Activated CD4-positive, alpha-beta T cell treated with anti-CD3 and anti-CD28 coated beads, Interleukin-2, amount 10 ng/mL, durations not matched to agents 7 days and 5 days (primary cell): ENCODE measurements around the gene PTCH2. TPM values are rescaled to one million over a fixed set of nuclear protein-coding genes. Genes with fewer than 3 reads are reported as not detected.

Experiments
- CTCF ChIA-PET: fragments of 350-600 bp; sonication (Branson Sonifier 250); formaldehyde crosslinking; loops from one replicate; lab custom pipeline; 2021; ENCODE audit warnings: antibody characterized with exemption; lab: Charles Lee
- POLR2A ChIA-PET: fragments of 350-600 bp; sonication (Branson Sonifier 250); formaldehyde crosslinking; loops from one replicate; lab custom pipeline; 2021; ENCODE audit warnings: antibody characterized with exemption; lab: Charles Lee
- DNase-seq: peaks from one replicate; pipeline ENCODE4 v3.0.0-alpha.2; 2020
- H3K27ac Mint-ChIP-seq: one replicate; pipeline ENCODE4 v1.8.0; 2021; ENCODE audit warnings: mild to moderate bottlenecking, moderate library complexity, mixed read lengths
- H3K27me3 Mint-ChIP-seq: one replicate; pipeline ENCODE4 v1.8.0; 2021; ENCODE audit warnings: mixed read lengths
- H3K36me3 Mint-ChIP-seq: one replicate; pipeline ENCODE4 v1.8.0; 2021; ENCODE audit warnings: low read depth, mixed read lengths
- H3K4me1 Mint-ChIP-seq: one replicate; pipeline ENCODE4 v1.8.0; 2021; ENCODE audit warnings: mixed read lengths
- H3K4me3 Mint-ChIP-seq: one replicate; pipeline ENCODE4 v1.8.0; 2021; ENCODE audit warnings: mild to moderate bottlenecking, moderate library complexity, mixed read lengths
- H3K9me3 Mint-ChIP-seq: one replicate; pipeline ENCODE4 v1.8.0; 2021; ENCODE audit warnings: mixed read lengths
- total RNA-seq, 2 experiments: library from RNA; stranded (reverse); gene quantifications; one replicate each; pipeline ENCODE4 v1.2.3, GENCODE V29; 2021

PTCH2 gene
- total RNA-seq, 2 experiments from 2014 or later = 0.92 to 0.94 TPM

- no peaks in the 10 kb centered on the region for H3K27me3 Mint-ChIP-seq
- H3K9me3 Mint-ChIP-seq = no peaks in the 10 kb centered on the region
- H3K4me3 Mint-ChIP-seq = no peak overlapping the region
- DNase-seq = no peak
- POLR2A ChIA-PET = interaction anchor here (0.6 kb wide), 1 partner anchor 28 kb away, joined by 5 read pairs; no protein-coding TSS in a partner anchor
- H3K27ac Mint-ChIP-seq = no peak overlapping the region
- CTCF ChIA-PET = interaction anchor here (1.1 to 2.4 kb wide), 7 partner anchors 8 to 220 kb away, joined by 3 to 10 read pairs (median 4); partner anchors contain the start of genes HECTD3, PLK3 and RNU5D-1
- H3K4me1 Mint-ChIP-seq = peaks cover 7% of the 10 kb centered on the region
- H3K36me3 Mint-ChIP-seq = no peaks in the 10 kb centered on the region
Measured at GRCh38 chr1:44790968-44791801, 51.9 kb downstream of the PTCH2 start.

DNA sequence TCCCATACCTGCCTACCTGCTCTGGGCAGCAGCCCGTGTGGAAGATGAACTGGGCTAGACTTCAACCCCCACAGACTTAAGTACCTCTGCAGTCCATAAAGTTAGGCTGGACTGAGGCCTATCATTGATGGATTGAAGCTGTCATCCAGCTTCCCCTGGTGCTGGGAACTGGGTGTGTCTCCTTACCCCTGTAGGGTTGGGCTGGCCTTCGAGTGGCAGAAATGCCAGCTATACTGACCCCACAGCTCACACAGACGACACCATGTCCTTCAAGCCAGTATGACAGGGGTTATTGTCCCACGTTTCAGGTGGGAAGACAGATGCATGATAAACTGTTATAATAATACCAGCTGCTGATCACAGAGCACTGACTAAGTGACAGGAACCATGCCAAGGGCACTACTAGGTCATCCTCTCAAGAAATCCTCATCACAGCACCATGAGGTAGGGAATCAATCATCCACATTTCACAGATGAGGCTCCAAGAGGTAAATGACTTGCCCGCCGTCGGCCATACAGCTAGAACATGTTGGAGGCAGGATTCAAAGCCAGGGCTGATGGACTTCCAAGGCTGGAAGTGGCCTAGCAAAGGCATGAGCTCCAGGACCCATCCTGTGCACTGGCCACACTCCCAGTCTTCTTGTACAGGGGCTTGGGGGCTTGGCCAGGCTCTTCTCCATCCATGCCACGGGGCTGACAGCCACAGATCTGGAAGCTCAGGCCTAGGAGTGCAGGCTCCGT is 54.8 kb downstream of the PTCH2 start, which contains the start of gene BEST4:
TSS of gene BEST4 (minus strand) at position 51 of the 741 bp plus-strand sequence. CDS start 465 bp downstream, outside the sequence.
- peak within 1 kb of the TSS; percentile 19 for H3K27ac Mint-ChIP-seq
- peaks cover 28% of the 10 kb centered on the region for H3K4me1 Mint-ChIP-seq
- H3K4me3 Mint-ChIP-seq = no peak within 1 kb of the TSS
- POLR2A ChIA-PET = interaction anchor here (0.8 to 1.4 kb wide), 2 partner anchors 12 to 58 kb away, joined by 3 read pairs; partner anchors contain the start of gene PLK3
- H3K36me3 Mint-ChIP-seq = no peaks in the 10 kb centered on the region
- DNase-seq = no peak
- CTCF ChIA-PET = interaction anchor here (0.9 to 2.7 kb wide), 5 partner anchors 11 to 67 kb away, joined by 4 to 18 read pairs (median 6); partner anchors contain the start of genes BTBD19, PLK3, RNU5D-1 and RPS8
- no peaks in the 10 kb centered on the region for H3K27me3 Mint-ChIP-seq
- no peaks in the 10 kb centered on the region for H3K9me3 Mint-ChIP-seq

- H3K27ac Mint-ChIP-seq = no peak overlapping the region
- H3K4me1 Mint-ChIP-seq = peaks cover 32% of the 10 kb centered on the region
- POLR2A ChIA-PET = interaction anchor here (0.8 to 1.4 kb wide), 2 partner anchors 13 to 57 kb away, joined by 3 read pairs; partner anchors contain the start of gene PLK3
Measured at GRCh38 chr1:44787506-44787905, 55.5 kb downstream of the PTCH2 start.

DNA sequence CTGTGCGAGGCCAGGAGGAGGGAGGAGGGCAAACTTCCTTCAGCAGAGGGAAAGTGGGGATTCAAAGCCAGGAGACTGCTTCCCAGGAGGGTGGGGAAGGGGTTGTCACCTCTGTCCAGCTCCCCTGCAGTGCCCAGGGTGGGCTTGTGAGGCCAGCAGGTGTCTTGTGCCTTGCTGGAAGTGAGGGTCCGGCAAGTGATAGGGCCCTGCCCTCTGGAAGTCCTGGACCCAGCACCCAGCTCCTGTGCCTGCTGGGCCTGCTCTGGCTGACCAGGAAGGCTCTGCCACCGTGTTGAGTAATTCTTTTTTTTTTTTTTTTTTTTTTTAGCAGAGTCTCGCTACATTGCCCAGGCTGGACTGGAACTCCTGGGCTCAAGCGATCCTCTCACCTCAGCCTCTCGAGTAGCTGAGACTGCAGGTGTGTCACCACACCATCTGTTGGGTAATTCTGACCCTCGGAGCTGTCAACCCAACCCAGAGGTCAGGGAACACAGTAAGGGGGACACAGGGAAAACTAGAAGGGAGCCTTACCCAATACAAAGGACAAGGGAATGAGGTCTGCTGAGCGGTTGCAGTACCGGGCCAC is 56.1 kb downstream of the PTCH2 start:
- peaks cover 5% of the 10 kb centered on the region for H3K36me3 Mint-ChIP-seq
- peaks cover 32% of the 10 kb centered on the region for H3K4me1 Mint-ChIP-seq
- H3K27ac Mint-ChIP-seq = peak overlapping the region; percentile 78
- H3K27me3 Mint-ChIP-seq = no peaks in the 10 kb centered on the region
- DNase-seq = no peak
- no peaks in the 10 kb centered on the region for H3K9me3 Mint-ChIP-seq
- ChIA-PET CTCF (interaction anchor here (0.6 to 5.0 kb wide), 9 partner anchors 10 to 544 kb away, joined by 3 to 23 read pairs (median 3); partner anchors contain the start of genes BTBD19, PLK3 and RPS8), POLR2A (interaction anchor here (0.5 to 1.4 kb wide), 2 partner anchors 13 to 1439 kb away, joined by 3 to 4 read pairs; partner anchors contain the start of gene PLK3)
- peak overlapping the region; percentile 56 for H3K4me3 Mint-ChIP-seq

More at GRCh38 chr1:44787506-44787905, 55.5 kb downstream of the PTCH2 start:
- H3K27me3 Mint-ChIP-seq = no peaks in the 10 kb centered on the region
- peaks cover 3% of the 10 kb centered on the region for H3K36me3 Mint-ChIP-seq
- H3K4me3 Mint-ChIP-seq = no peak overlapping the region
- no peak for DNase-seq
- H3K9me3 Mint-ChIP-seq = no peaks in the 10 kb centered on the region
- CTCF ChIA-PET = interaction anchor here (0.9 to 5.0 kb wide), 6 partner anchors 12 to 137 kb away, joined by 3 to 23 read pairs (median 8); partner anchors contain the start of genes BTBD19, PLK3, RNU5D-1 and RPS8

GRCh38 chr1:44786138-44786840 is 56.8 kb downstream of the PTCH2 start:
- peak; percentile 72 for DNase-seq
- Mint-ChIP-seq H3K27ac (peak overlapping the region; percentile 78), H3K27me3 (no peaks in the 10 kb centered on the region), H3K4me3 (peak overlapping the region; percentile 56), H3K4me1 (peaks cover 35% of the 10 kb centered on the region), H3K9me3 (no peaks in the 10 kb centered on the region), H3K36me3 (peaks cover 10% of the 10 kb centered on the region)
- ChIA-PET CTCF (interaction anchor here (0.6 to 5.0 kb wide), 15 partner anchors 10 to 545 kb away, joined by 3 to 23 read pairs (median 3); partner anchors contain the start of genes BTBD19, PLK3 and RPS8), POLR2A (interaction anchor here (0.5 kb wide), 1 partner anchor 1438 kb away, joined by 4 read pairs; no protein-coding TSS in a partner anchor)

GRCh38 chr1:44785501-44786137 is 57.4 kb downstream of the PTCH2 start:
- Mint-ChIP-seq H3K36me3 (peaks cover 17% of the 10 kb centered on the region), H3K9me3 (no peaks in the 10 kb centered on the region), H3K27me3 (no peaks in the 10 kb centered on the region), H3K4me3 (peak overlapping the region; percentile 56), H3K4me1 (peaks cover 36% of the 10 kb centered on the region), H3K27ac (peak overlapping the region; percentile 78)
- no peak for DNase-seq
- POLR2A ChIA-PET = no interaction called here
- CTCF ChIA-PET = interaction anchor here (0.6 to 5.0 kb wide), 10 partner anchors 10 to 186 kb away, joined by 3 to 23 read pairs (median 4); partner anchors contain the start of genes PLK3, RNU5D-1 and RPS8

GRCh38 chr1:44785029-44785380 is 58.0 kb downstream of the PTCH2 start:
- Mint-ChIP-seq H3K4me3 (peak overlapping the region; percentile 56), H3K27ac (peak overlapping the region; percentile 78), H3K27me3 (no peaks in the 10 kb centered on the region), H3K4me1 (peaks cover 41% of the 10 kb centered on the region), H3K36me3 (peaks cover 23% of the 10 kb centered on the region), H3K9me3 (no peaks in the 10 kb centered on the region)
- DNase-seq = no peak
- ChIA-PET CTCF (interaction anchor here (0.6 to 5.0 kb wide), 15 partner anchors 8 to 229 kb away, joined by 3 to 23 read pairs (median 4); partner anchors contain the start of genes HECTD3, PLK3, RNU5D-1 and RPS8), POLR2A (interaction anchor here (1.0 kb wide), 2 partner anchors 34 to 64 kb away, joined by 3 read pairs; no protein-coding TSS in a partner anchor)

DNA sequence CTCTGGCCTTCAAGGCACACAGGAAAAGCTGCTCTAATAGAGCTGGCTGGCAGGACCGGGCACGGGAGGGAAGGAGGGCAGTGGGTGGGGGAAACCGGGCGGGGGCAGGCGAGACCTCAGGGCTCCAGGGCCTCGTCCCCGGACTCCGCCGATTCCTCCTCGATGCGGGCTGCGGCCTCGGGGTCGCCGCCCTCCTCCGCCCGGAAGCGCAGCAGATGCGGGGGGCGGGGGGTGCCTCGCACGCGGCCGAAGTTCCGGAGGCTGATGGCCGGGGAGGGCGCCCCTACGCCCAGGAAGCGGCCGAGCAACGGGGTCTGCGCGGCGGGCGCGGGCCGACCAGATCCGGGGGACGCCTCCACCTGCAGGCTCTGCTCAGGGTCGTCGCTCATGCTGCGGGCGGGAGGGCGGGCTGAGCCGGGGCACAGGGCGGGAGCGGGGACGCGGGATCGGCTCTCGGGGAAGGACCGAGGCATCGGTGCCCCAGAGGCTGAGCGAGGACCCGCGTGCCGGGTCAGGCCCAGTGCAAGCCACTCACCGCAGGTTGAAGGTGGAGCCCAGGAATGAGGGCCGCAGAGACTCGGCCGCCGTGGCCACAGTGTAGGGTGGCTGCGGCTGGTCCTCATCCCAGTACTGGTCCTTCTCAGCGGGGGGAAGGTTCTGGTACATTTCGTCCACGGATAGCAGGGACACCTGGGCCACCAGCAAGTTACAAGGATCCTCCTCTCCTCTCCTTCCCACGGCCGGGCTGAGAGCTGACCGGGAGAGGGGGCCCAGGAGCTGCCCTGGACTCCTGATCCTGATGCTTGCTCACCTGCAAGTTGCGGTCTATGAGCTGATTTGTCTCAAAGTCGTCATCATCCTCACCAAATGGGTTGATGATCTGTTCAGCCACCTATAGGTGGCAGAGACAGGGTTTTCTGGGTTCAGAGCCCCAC is 58.7 kb downstream of the PTCH2 start:
- no peak for DNase-seq
- H3K4me3 Mint-ChIP-seq = peak overlapping the region; percentile 58
- peak overlapping the region; percentile 84 for H3K27ac Mint-ChIP-seq
- peaks cover 25% of the 10 kb centered on the region for H3K36me3 Mint-ChIP-seq
- H3K4me1 Mint-ChIP-seq = peaks cover 43% of the 10 kb centered on the region
- ChIA-PET CTCF (interaction anchor here (0.6 to 5.0 kb wide), 14 partner anchors 9 to 572 kb away, joined by 3 to 23 read pairs (median 4); partner anchors contain the start of genes HECTD3, PLK3, RNU5D-1 and RPS8), POLR2A (interaction anchor here (1.0 kb wide), 2 partner anchors 35 to 63 kb away, joined by 3 read pairs; no protein-coding TSS in a partner anchor)
- H3K27me3 Mint-ChIP-seq = no peaks in the 10 kb centered on the region
- no peaks in the 10 kb centered on the region for H3K9me3 Mint-ChIP-seq

DNA sequence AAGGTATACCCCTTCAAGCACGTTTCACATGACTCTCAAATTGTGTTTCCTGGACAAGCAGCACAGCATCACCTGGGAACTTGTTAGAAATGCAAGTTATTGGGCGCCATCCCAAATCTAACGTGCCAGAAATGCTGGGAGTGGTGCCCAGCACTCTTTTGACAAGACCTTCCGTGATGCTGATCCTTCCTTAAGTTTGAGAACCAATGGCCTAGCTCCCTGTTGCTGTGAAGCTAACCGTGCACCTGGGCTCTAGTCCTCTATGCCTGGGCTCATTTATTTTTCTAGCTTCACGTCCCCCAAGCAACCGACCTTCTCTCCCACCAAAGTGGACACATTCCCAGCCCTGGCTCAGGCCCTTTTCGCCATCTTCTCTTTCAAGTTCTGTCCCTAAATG is 59.4 kb downstream of the PTCH2 start:
- no peak for DNase-seq
- H3K4me3 Mint-ChIP-seq = peak overlapping the region; percentile 58
- H3K4me1 Mint-ChIP-seq = peaks cover 47% of the 10 kb centered on the region
- no peaks in the 10 kb centered on the region for H3K9me3 Mint-ChIP-seq
- no peaks in the 10 kb centered on the region for H3K27me3 Mint-ChIP-seq
- peaks cover 30% of the 10 kb centered on the region for H3K36me3 Mint-ChIP-seq
- H3K27ac Mint-ChIP-seq = peak overlapping the region; percentile 84
- POLR2A ChIA-PET = no interaction called here
- CTCF ChIA-PET = interaction anchor here (0.7 to 5.0 kb wide), 9 partner anchors 8 to 520 kb away, joined by 3 to 23 read pairs (median 7); partner anchors contain the start of genes HECTD3, PLK3, RNU5D-1 and RPS8
